Aortic smooth muscle cell (primary cell): Measurements from ENCODE around the gene MEIS1. TPM values are rescaled to one million over a fixed set of nuclear protein-coding genes. Genes with fewer than 3 reads are reported as not detected.

Experiments used
- total RNA-seq: library from RNA; depleted of rRNA; stranded (reverse); fragments of >200 nt; gene quantifications from 2 replicates; pipeline ENCODE4 v1.2.3, GENCODE V29; 2014

MEIS1 gene
- 76.1 and 78.5 TPM in 2 replicates for total RNA-seq

DNA sequence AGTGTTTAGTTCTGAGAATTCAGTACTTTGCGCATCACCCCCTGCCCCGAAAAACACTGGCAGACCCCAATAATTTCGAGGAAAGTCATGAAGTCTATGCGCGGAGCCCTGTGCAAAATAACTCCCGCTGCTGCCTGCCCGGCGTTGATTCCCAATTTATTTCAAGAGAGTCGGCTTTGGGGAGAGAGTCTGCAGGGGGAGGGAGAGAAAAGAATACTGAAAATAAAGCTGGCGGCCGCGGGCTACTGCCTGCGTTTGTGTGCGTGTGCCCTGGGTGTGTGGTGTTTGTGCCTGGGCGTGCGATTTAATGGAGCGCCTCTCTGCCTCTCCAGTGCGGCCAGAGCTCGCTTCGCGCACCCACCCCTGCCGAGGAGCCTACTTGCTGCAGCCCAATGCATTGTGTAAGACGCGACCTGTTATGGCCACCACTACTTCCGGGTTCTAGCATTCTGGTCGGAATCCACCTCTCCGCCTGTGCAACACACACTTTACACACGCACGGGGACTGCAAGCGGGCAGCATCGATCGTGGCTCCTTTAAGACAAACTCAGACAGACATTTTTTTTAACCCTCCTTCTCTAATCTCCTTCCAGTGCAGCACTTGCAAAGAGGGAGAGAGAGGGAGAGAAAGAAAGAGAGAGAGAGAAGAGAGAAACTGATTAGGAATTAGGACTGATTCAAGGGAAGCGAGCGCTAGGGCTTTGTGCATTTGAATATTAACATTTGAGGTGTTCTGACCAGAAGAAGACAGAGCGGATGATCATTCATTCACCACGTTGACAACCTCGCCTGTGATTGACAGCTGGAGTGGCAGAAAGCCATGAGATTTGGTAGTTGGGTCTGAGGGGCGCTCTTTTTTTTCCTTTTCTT lies at the start of gene MEIS1:
Gene MEIS1 (plus strand): TSS at position 447 of the 870 bp plus-strand sequence. CDS start 732 bp downstream, outside the sequence.

